Daoy (cell line): ENCODE data around the gene PLXNA4. TPM values are rescaled to one million over a fixed set of nuclear protein-coding genes. Genes with fewer than 3 reads are reported as not detected.
"Not testable (repeated sequence)": the region's sequence is repeated elsewhere in the genome, so short reads cannot be mapped to it uniquely, and the experiment has no call there.

Experiments
- DNase-seq: peaks from one replicate; pipeline ENCODE4 v3.0.0-alpha.2; 2015; ENCODE audit warnings: low read depth
- total RNA-seq: library from RNA; depleted of rRNA; stranded (reverse); fragments of >200 nt; shearing (Covaris generic); gene quantifications from 2 replicates; pipeline ENCODE4 v1.2.3, GENCODE V29; 2014; rRNA removed

Gene PLXNA4
- 0.69 and 5.5 TPM in 2 replicates for total RNA-seq

DNA sequence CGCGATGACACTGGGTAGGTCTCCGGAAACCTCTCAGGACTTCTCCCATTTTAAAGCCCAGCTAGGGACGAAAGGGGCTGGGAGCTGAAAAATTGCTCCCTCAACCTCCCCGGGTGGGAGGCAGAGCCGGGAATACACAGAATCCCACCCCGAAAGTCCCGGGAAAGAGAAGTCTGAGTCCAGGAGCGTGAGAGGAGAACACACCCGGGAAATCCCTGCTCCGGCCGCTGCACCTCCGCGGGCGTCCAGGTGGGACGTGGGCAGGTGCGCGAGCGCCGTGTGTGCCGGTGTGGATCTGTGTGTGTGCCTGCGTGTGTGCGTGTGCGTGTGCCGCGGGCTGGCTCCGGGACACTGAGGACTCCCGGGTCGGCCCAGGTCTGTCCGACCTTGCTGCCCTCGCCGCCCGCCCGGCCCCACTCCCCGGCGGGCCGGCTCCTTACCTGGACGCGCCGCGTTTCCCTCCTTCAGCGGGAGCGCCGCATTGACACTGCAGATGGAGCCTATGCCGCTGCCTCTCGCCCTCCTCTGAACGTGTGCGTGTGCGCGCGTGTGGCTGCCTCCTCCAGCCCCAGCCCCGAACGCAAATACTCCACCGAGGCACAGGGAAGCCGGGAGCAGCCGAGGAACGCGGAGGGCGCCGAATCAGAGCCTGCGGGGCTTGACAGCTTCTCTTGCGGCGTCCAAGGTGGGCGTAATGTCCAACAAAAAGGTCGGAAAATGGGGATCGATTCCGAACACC is at the start of gene PLXNA4:
PLXNA4 (minus strand) TSS at position 489 of the 739 bp plus-strand sequence. CDS start 67,777 bp downstream, outside the sequence.
- DNase-seq, result peak; percentile 54

DNA sequence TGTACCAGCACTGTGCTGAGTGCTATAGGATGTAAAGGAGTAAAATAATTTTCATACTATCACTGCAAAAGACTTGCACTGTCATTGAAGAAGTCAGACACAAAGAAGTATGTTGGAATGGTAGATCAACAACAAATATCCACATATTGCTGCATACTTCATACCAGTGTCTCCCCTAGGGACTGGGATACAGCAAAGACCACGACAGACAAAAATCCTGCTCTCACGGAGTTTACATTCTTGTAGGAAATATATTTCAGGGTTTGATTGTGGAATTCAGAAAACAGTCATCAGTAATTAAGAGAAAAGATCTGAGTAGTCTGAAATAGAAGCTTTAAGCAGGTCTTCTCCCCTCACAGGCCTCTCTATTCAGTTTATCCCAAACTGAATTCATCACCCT is 49.4 kb upstream of the PLXNA4 start:
- DNase-seq, result no peak

GRCh38 chr7:132622081-132622480 is 45.8 kb upstream of the PLXNA4 start:
- DNase-seq, result no peak

DNA sequence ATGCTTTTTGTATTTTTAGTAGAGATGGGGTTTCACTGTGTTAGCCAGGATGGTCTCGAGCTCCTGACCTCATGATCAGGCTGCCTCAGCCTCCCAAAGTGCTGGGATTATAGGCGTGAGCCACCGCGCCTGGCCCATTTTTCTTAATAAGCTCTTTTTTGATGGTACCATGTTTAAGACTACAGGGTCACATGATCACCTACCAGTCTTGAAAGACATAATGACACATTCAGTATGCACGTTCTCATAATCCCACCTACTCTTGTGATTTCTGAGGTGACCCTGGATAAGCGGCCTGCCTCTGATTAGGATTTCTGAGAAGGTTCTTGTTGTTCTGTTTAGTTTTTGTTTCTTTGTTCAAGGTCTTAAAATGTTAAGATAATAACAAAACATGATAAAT is 43.7 kb upstream of the PLXNA4 start:
- no peak for DNase-seq

DNA sequence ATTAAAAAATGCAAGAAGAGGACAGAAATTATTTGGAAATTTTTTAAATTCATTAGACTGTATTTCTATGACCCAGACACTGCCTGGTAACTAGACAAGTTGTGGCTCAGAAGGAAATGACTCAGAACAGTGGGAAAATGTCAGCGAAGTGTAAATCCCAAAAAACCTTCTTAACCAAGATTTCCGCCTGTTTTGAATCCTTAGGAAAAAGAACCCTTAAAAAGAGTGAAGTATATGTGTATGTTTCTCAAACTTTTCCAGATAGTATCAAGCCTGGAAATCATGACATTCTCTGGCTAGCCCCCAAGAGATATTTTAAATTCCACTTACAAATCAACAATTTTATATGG is 42.7 kb upstream of the PLXNA4 start:
- peak; percentile 80 for DNase-seq

DNA sequence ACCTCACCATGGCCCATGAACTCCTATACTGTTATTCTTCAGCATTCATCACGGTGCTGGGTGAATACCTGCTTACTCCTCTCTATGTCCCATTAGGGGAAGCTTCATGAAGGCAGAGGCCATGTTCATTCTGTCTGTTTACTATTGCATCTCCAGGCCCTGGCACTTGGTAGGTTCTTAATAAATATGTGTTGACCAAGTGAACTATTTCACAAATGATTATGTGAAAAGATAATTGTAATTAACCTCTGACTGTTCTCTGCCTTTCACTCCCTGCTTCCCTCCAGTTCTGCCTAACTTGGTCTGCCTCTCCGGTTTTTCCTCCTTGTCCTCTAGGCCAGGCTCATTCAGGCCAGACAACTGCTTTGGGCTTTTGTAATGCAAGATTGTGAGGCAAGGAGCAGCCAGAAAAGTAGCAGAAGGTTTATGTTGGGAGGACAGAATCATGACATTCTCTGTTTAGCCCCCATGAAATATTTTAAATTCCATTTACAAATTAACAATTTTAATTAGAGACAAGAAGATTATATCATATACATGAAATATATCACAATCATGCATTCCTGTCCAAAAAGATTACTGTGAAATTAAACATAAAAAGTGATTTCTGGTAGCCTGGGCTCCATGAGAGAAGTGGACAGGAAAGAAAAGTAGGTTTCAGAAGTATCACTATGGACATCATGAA is 42.1 kb upstream of the PLXNA4 start:
- peak; percentile 41 for DNase-seq

DNA sequence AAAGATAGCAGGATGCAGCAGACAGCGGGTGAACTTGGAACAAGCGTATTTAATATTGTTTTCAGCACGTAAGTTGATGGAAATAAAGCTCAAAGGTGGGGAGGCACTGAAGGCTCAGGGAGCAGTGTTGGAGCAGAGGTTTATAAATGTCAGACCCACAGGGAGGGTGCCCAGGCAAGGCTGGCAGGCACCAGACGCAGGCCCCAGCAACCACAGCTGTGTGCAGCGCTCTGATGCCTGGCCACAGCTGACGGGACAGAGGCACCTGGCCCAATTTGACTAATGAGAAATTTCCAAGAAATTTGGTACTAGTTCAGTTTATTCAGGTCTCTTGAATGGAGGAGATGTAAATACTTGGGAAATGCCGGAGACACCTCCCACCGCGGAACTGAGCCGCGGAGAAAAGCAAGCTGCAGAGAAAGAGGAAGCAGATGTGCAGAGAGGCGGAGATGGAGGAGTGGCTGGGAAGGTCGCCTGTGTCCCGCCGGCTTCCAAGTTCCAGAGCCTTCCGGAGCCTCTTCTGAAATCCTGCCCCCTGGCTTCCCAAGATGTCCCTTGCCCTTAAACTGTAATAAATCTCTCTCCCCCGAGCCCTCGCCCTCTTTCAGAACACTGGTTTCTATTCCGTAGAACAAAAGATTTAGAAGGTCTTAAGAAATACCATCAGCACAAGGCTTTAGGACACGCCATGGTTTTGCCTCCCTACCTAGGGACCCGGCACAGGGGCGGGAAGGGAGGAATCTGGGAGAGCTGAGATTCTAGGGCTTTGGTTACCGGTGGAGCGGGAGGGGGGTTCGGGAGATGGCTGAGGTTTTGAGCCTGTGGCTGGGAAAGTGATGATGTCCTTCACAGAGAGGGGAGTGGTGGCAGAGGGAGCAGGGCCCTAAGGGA is 38.4 kb upstream of the PLXNA4 start:
- DNase-seq, result peak; percentile 40

GRCh38 chr7:132613737-132614136 is 37.5 kb upstream of the PLXNA4 start:
- DNase-seq, result no peak

- DNase-seq, result no peak
Measured at GRCh38 chr7:132610995-132611394, 34.7 kb upstream of the PLXNA4 start.

- no peak for DNase-seq
Measured at GRCh38 chr7:132609906-132610520, 33.7 kb upstream of the PLXNA4 start.

DNA sequence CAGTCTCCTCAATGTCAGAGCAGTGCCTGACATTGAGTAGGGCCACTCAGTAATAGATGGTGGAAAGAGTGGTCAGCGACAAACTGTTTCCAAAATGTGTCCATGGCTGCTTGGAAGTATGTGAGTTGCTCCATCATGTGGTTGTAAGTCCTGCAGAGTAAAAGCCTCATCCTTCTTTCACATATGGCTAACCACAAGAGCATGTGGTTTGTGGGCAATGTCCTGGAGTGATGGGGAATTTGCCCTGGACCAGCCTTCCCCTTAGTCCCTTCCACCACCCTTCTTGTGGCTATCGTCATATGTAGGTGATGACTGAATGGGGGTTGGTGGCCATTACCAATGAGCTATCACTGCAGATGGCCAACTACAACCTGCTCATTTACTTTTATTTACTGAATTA is 33.0 kb upstream of the PLXNA4 start:
- peak; percentile 58 for DNase-seq

GRCh38 chr7:132608523-132608922 is 32.3 kb upstream of the PLXNA4 start:
- DNase-seq, result no peak

DNA sequence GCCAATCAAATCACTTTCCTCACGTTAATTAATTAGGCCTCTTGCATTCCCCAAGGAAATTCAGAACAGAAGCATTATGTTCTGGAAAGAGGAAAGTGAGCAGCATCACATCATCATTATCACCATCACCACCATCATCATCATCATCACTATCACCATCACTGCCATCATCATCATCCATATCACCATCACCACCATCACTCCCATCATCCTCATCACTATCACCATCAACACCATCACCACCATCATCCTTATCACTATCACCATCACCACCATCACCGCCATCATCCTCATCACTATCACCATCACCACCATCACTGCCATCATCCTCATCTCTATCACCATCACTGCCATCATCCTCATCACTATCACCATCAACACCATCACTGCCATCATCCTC is 31.4 kb upstream of the PLXNA4 start:
- no peak for DNase-seq

DNA sequence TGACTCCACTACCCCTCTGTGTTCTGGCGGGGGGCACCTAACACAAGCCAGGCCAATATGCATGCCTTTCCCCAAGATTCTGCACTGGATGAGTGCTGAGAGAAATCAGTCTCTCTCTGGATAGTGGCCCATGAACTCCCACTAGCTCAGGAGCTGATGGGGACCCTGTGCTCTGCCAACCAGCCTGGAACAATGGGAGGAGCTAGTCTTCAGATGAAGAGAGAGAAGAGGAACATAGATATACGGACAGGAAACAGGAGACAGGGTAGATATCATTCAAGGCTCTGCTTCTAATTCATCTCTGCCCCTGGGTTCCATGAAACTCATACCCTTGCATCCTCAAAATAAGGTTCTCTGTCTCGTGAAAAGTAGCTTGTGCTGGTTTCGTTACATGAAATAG is 27.9 kb upstream of the PLXNA4 start:
- DNase-seq, result no peak

DNA sequence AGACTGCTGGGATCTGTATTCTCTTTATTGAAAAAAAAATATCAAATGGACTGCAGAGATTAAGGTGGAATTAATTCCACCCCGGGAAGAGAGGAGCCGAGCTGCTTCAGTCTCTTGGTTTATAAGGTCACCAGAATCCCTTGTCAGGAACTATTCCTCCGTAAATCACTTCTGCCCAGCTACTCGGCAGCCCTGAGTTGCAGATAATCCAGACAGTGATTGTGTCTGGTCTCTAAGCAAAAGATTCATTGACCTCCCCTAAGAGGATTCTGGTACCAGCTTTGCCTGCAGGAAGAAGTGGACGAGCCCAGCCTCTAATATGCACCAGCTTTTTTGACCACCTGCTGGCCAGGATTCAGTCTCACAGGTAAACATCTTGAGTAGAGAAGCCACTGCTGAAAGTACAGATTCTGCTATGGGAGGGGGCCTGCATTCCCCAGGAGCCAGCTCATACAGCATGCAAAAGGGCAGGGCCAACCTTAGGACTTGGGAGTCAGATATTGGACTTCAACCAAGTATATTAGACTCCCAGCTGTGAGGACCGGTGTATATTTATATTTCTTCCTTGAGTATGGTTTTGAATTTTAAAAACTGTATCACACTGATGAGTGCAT is 27.1 kb upstream of the PLXNA4 start:
- no peak for DNase-seq

DNA sequence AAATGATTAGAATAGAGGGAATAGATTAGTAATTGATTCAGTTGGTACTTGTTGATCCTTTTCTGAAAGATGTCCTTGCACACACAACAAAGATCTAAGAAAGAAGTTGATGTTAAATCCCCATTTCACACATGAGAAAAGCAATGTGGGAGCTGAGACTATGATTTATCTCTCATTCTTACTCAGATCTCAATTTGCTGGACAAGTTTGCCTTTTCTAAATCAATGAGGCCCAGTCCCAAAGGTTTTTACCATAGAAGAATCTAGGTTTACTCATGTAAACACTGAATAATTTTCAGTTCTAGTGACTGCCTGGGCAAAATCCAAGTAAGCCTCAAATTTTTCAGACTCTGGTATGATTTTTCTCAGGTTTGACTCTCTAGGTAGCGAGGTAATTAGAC is 25.5 kb upstream of the PLXNA4 start:
- DNase-seq, result no peak

DNA sequence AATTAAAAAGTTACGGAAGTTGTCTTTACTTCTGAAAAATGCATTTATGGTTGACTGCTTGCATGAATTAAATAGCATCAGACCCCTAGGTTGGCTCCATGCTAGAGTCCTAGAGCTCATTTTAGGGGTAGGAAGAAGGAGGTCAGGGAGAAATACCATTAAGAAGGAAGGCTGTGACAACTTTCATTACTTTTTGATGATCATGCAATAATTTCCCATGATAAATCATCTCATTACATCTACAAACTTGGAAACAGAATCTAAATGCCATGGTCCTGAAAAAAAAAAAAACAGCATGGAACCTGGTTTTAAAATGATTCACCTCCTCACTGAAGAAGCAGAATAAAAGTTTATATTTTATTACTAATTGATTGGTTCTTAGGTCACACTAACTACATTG is 20.3 kb upstream of the PLXNA4 start:
- DNase-seq, result no peak

DNA sequence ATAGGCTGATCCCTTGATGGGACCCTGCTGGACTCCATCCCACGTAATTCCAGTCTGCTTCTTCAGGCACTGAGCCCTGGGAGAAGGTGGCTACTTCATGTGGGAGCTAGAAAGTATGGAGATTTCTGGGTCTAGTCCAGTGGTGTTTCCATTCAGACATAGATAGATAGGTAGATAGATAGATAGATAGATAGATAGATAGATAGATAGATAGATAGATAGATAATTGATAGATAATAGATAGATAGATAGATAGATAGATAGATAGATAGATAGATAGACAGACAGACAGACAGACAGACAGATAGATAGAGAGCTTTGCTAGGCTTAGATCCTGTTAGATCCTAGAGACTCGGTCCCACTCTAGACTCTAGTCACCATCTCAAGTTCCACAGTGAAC is 18.5 kb upstream of the PLXNA4 start:
- not testable (repeated sequence) for DNase-seq

DNA sequence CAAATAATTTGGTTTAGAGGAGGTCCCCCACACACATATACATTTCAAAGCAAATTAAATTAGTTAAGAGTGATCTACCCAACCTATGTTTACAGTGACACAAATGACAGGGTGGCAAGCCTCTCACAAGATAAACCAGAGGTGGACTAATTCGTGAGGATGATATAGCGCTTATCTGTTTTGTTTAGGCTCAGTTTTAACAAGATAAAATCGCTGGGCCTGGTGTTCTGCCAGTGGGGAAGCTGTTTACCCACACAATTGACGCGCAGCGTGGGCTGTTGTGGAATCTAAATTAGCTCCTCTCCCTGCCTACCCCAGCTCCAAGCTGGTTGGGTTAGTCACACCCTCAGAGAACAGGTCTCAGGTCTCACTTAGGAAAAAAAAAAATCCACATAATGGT is 16.7 kb upstream of the PLXNA4 start:
- no peak for DNase-seq

- DNase-seq, result no peak
Measured at GRCh38 chr7:132592231-132592920, 16.1 kb upstream of the PLXNA4 start.

DNA sequence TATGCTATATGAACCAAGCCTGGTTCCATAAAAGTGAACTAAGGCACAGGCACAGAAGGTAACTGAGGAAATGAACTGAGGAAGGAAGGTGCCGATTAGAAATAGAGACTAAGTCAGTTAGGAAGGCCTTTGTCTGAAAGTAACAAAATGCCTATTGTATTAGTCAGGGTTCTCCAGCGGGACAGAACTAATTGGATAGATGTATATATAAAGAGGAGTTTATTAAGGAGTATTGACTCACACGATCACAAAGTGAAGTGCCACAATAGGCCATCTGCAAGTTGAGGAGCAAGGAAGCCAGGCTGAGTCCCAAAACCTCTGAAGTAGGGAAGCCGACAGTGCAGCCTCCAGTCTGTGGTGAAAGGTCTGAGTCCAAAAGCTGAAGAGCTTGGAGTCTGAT is 13.9 kb upstream of the PLXNA4 start:
- peak; percentile 36 for DNase-seq
